Nephron progenitor cell (in vitro differentiated cells): Measurements from ENCODE around the gene NAE1.
"Not testable (repeated sequence)": the region's sequence is repeated elsewhere in the genome, so short reads cannot be mapped to it uniquely, and the experiment has no call there.

Experiments used
- DNase-seq: peaks from one replicate; pipeline ENCODE4 v3.0.0; 2021
- H3K27ac Mint-ChIP-seq: 2 replicates; pipeline ENCODE4 v1.8.0; 2021; ENCODE audit warnings: mild to moderate bottlenecking, moderate library complexity, mixed read lengths
- H3K27me3 Mint-ChIP-seq: 2 replicates; pipeline ENCODE4 v1.8.0; 2021; ENCODE audit warnings: mild to moderate bottlenecking, low read depth, mixed read lengths; ENCODE audit not compliant: poor library complexity
- H3K36me3 Mint-ChIP-seq: 2 replicates; pipeline ENCODE4 v1.8.0; 2021; ENCODE audit warnings: low read depth, mixed read lengths
- H3K4me1 Mint-ChIP-seq: 2 replicates; pipeline ENCODE4 v1.8.0; 2021; ENCODE audit warnings: mixed read lengths
- H3K4me3 Mint-ChIP-seq: 2 replicates; pipeline ENCODE4 v1.8.0; 2021; ENCODE audit warnings: mild to moderate bottlenecking, moderate library complexity, mixed read lengths
- H3K9me3 Mint-ChIP-seq: 2 replicates; pipeline ENCODE4 v1.8.0; 2021; ENCODE audit warnings: mild to moderate bottlenecking, moderate library complexity, mixed read lengths
- CTCF ChIP-seq: fragments of 200-600 bp; sonication (generic); IDR thresholded peaks from 2 replicates; pipeline ENCODE4 v1.5.0; 2021; ENCODE audit warnings: antibody characterized with exemption

The NAE1 gene

GRCh38 chr16:66872559-66872942 lies 41.8 kb upstream of the NAE1 start:
- H3K4me3 Mint-ChIP-seq = peak overlapping the region; percentile 79
- TF ChIP-seq CTCF = no peak
- H3K4me1 Mint-ChIP-seq = peaks cover 39% of the 10 kb centered on the region
- no peak for DNase-seq
- no peaks in the 10 kb centered on the region for H3K36me3 Mint-ChIP-seq
- no peak overlapping the region for H3K27ac Mint-ChIP-seq
- H3K27me3 Mint-ChIP-seq = peaks cover 27% of the 10 kb centered on the region
- no peaks in the 10 kb centered on the region for H3K9me3 Mint-ChIP-seq

DNA sequence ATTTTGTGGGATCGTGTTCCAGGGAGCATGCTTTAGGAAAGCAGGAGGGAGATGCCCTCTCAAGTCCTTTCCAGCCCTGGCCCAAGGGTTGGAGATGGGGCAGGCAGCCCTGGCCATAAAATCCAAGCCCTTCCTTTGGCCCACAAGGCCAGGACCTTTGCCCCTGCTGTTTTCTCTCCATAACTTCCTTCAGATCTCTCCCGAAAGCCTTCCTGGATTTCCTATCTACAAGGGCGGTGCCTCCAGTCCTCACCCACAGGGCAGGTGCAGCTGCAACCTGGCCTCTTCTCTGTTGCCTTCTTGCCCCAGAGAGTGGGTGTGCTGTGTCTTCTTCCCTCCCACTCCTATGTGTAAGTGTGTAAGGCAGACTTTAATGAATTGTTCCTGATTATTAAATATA lies 41.1 kb upstream of the NAE1 start:
- no peak overlapping the region for H3K4me3 Mint-ChIP-seq
- no peak for DNase-seq
- H3K27me3 Mint-ChIP-seq = peaks cover 27% of the 10 kb centered on the region
- H3K4me1 Mint-ChIP-seq = peaks cover 40% of the 10 kb centered on the region
- no peak overlapping the region for H3K27ac Mint-ChIP-seq
- no peaks in the 10 kb centered on the region for H3K36me3 Mint-ChIP-seq
- no peak for TF ChIP-seq CTCF
- H3K9me3 Mint-ChIP-seq = no peaks in the 10 kb centered on the region

- H3K27ac Mint-ChIP-seq, DNase-seq, H3K4me3 Mint-ChIP-seq, H3K36me3 Mint-ChIP-seq, H3K9me3 Mint-ChIP-seq: not testable (repeated sequence)
- H3K4me1 Mint-ChIP-seq = peaks cover 40% of the 10 kb centered on the region
- H3K27me3 Mint-ChIP-seq = peaks cover 27% of the 10 kb centered on the region
Observed at GRCh38 chr16:66871363-66871762, 40.6 kb upstream of the NAE1 start.

- TF ChIP-seq CTCF = no peak
- Mint-ChIP-seq H3K4me1 (peaks cover 30% of the 10 kb centered on the region), H3K27me3 (peaks cover 22% of the 10 kb centered on the region), H3K4me3 (no peak overlapping the region), H3K36me3 (no peaks in the 10 kb centered on the region), H3K27ac (no peak overlapping the region), H3K9me3 (no peaks in the 10 kb centered on the region)
- no peak for DNase-seq
Observed at GRCh38 chr16:66869424-66869823, 38.6 kb upstream of the NAE1 start.

DNA sequence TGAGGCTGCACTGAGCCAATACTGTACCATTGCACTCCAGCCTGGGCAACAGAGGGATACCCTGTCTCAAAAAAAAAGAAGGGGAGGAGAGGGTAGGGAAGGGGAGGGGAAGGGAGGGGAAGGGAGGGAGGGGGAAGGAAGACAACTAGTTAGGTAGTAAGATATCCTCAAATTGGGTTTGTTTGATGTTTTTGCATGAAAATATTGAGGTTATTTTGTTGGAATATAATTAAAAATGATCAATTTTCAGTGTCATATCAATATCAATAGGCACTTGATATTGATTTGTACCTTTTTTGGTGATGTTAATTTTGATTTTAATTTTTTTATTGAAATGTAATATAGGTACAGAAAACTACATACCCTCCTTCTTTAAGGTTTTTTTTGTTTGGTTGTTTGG lies 32.9 kb upstream of the NAE1 start:
- no peak for TF ChIP-seq CTCF
- H3K4me1 Mint-ChIP-seq = peaks cover 6% of the 10 kb centered on the region
- no peaks in the 10 kb centered on the region for H3K36me3 Mint-ChIP-seq
- DNase-seq = no peak
- no peak overlapping the region for H3K4me3 Mint-ChIP-seq
- no peak overlapping the region for H3K27ac Mint-ChIP-seq
- peaks cover 7% of the 10 kb centered on the region for H3K27me3 Mint-ChIP-seq
- H3K9me3 Mint-ChIP-seq = no peaks in the 10 kb centered on the region

DNA sequence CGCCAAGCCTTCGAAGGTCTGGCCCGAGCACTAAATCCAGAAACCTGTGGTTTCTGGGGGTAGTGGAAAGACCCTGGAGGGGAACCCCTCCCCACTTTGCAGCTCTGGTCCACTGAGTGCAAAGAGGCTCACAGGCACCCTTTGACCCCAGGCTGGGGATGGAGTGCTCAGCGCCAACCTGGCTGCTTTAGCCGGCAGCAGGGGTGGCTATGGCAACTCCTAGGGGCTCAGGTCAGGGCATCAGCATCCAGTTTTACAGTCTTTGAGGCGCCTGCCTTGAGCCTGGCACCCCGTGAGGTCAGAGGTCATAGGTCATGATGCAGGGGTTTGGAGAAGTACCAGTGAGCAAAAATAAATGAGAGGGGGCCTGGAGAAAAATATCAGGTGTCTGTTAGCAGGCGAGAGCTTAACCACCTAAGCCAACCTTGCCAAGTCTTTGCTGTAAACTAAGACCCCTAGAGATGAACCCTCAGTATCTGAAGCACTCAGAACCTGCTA lies 31.3 kb upstream of the NAE1 start:
- no peaks in the 10 kb centered on the region for H3K36me3 Mint-ChIP-seq
- no peak for TF ChIP-seq CTCF
- DNase-seq = no peak
- no peaks in the 10 kb centered on the region for H3K4me1 Mint-ChIP-seq
- no peaks in the 10 kb centered on the region for H3K9me3 Mint-ChIP-seq
- H3K27me3 Mint-ChIP-seq = no peaks in the 10 kb centered on the region
- H3K27ac Mint-ChIP-seq = no peak overlapping the region
- no peak overlapping the region for H3K4me3 Mint-ChIP-seq
